GM19328 (cell line): Measurements from ENCODE around the gene STYK1.
"Not testable (repeated sequence)": the region's sequence is repeated elsewhere in the genome, so short reads cannot be mapped to it uniquely, and the experiment has no call there.

Experiments
- ATAC-seq: cut with Tn5 transposase; IDR thresholded peaks from one replicate; pipeline ENCODE4 v1.9.1; 2021; ENCODE audit warnings: mild to moderate bottlenecking, moderate library complexity; ENCODE audit not compliant: unreplicated experiment

The STYK1 gene

DNA sequence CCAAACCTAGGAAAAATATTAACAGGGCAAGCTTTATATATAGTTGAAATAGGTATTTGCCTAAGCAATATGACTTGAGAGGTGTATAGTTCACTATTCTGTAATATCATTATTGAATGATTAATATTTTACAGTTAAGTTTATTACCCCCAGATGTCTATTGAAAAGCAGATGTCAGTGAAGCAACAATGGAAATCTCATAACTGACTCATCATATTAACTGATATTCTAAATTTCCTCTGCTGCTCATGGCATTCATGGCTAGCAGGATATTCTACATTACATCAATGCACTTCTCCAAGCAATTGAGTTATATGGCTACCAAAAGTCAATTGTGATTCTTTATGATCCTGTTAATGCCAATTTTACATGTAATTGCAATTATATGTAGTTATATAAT is 50.7 kb downstream of the STYK1 start:
- ATAC-seq: no peak

DNA sequence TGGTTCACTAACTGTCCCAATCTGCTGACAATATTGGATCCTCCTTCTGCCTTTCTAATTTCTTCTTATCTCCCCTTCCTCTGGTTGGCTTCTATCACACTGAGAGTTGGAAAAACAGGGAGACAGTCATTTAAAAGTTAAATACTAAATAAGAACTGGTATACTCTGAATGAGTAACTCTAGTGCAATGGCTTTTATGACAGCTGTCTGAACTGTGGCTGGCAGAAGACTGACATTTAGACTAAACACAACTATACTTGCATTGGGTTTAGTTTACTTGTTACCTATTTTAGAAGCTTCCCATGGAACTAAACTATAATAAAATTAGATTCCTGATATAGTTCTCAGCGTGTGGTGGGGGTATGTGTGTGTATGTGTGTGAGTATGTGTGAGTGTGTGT is 52.6 kb downstream of the STYK1 start:
- no peak for ATAC-seq

DNA sequence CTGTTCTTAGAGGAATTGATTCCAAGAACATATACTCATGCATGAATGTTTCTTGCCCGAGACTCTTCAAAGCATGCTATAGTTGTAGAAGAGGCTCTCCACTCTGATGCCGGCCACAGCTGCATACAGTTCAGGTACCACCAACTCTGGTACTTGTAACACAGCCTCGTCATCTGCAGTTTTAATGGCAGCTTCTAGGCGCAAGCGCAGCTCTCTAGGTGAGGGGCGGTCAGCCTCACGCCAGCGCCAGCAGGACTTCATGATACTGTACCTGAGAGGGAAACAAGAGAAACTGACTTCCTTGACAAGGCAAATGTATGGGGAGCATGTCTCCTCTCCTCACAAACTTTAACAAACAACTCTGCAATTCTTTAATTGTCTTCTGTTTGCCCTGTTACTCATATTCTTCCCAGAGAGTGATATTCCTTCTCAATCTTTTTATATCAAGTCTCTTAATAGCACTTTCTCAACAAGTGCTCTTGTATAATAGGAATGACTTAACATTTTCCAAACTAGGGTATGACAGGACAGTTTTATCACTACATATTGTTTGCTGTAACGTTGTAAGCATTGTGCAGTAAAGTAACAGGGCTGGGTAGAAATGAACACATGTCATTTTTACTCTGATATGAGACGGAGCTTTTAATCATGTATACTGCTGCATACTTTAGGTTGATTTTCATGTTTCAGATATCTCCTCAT is 53.6 kb downstream of the STYK1 start:
- no peak for ATAC-seq

DNA sequence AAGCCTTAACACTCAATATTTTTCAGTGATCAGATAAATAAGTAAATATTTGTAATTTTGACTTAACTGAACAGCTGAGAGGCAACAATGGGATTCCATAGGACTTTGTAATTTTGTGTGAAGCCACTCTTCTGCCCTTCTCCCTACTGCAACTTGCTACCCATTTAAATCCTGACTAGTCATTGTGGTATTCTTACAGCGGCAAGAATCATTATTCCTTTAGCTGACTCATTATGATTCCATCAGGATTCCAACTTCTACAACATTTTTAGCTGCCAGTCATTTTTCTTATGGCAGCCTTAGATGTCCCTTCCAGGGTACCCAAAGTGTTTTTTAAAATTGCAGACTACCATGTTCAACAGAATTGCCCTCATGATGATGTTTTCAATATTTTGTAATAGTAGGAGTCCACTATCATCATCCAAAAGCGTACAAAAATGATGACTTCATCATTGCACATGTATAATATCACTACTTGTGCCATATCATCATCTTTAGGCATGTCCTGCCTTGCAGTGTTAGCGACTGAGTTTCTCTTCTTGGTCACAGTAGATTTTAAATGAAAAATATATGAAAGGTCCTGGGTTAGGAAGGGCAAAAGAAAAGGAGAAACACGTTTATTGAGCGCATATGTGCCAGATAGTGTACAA is 55.4 kb downstream of the STYK1 start:
- ATAC-seq: no peak

DNA sequence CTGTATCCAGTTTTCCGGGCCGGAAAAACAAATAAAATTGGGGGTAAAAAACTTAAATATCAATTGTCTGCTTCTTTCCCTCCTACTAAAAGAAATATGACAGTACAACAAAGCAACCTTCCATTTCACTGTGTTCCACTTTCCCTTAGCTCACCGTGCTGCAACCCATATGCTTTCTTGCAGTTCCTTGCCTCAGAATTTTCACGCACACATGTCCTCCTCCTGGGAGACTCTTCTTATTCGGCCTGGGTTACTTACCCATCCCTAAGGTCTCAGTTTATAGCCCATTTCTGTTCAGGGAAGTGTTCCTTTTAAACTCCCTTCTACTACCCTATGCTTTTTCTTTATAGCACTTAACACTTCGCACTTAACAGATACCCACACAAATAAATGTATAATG is 56.0 kb downstream of the STYK1 start:
- no peak for ATAC-seq

DNA sequence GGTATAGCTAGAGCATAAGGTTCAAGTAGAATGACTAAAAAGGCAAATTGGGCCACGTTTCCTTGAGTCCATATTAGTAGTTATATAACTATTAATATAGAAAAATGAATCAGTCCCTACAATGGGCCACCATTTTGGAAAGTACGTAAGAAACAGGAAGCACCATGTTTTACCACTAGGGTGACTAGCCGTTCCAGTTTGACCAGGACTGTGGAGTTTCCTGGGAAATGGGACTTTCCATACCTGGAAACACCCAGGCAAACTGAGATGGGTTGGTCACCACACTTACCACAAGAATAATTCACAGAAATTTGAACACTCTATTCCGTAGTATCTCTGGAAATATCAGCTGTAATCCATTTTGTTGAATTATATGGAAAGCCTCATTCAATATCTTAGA is 58.3 kb downstream of the STYK1 start:
- ATAC-seq: no peak

DNA sequence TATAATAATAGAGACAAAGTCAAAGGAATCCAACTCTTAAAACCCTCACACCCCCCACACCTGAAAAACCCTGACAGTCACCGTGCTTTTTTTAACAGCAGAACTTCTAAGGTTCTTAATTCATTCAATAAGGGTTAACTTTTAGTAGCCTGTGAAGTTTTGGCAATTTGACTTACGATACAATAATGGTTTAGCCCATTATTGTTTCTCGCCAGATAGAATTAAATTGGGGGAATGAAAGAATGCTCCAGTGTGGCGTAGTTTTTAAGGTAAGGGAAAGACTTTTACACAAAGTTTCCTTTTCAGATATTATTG is 59.8 kb downstream of the STYK1 start:
- no peak for ATAC-seq

DNA sequence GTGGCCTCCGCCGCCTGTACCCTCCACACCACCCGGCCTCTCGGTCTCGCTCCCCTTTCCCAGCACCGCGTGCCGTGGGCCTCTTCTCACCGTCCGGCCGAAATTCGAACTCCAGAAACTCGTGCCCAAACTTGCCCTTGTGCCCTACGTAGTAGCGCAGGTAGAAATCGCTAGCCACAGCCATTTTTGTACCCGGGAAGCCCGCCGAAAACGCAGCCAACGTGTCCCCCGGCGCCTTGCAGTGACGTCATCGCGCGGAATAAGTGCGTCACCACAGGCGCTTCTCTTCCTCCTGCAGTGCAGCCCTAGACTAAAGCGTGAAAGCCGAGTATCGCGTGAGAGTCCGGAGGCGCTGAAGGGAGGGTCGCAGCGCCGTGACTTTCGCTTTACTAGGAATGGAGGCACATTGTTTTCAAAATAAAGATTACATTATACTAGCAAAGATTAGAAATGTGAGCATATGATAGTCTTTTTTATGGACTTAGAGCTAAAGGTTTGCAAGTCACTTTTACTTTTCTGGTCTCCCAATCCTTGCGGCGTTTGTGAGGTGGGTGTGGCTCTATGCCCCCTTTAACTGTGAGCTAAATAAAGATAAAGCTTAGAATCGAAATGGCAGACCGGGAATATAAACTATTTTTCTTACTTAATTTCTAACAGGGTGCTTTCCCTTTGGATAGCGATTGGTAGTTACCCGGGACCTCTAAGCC is 60.4 kb downstream of the STYK1 start, which contains the start of gene MAGOHB:
Gene MAGOHB, minus strand, starts transcription at position 261 of the 707 bp plus-strand sequence. Its CDS starts 77 bp downstream, at position 184.
- peak; percentile 95 for ATAC-seq

DNA sequence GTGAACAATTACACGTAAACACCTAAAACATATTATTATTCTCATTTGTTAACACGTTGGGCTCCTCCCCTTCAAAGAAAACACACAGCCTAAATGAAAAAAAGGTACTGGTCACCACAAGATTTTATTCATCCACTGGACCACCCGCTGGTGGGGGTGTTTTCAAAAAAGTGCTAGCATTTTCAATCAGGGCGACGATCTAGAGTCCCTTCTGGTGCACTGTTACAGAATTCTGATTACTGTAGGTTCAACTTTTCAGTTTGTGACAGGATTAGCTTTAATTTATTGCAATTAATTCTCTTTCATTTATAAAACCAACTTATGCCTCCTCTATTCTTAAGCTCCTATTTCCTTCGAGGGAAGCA is 60.9 kb downstream of the STYK1 start:
- ATAC-seq: no peak

DNA sequence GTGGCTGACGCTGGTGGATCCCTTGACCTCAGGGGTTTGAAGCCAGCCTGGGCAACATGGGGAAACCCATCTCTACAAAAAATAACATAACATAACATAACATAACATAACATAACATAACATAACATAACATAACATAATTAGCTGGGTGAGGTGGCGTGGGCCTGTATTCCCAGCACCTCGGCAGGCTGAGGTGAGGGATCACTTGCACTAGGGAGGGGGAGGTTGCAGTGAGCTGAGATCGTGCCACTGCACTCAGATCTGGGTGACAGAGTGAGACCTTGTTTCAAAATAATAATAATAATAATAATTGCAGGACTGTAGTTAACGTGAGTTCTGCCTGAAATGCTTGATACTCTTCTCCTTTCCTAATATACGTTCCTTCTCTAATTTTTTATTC is 61.7 kb downstream of the STYK1 start:
- no peak for ATAC-seq

DNA sequence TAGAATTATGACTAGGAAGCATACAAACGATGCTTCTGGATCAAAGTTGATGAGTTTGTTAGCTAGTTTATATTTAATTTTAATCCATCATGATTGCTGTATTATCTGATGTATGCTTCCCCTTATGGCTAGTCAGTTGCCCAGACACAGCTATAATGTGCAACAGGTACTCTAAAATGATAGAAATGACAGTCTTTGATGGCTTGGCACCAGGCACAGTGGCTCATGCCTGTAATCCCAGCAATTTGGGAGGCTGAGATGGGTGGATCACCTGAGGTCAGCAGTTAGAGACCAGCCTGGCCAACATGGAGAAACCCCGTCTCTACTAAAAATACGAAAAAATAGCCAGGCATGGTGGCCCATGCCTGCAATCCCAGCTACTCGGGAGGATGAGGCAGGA is 62.6 kb downstream of the STYK1 start:
- ATAC-seq: not testable (repeated sequence)

DNA sequence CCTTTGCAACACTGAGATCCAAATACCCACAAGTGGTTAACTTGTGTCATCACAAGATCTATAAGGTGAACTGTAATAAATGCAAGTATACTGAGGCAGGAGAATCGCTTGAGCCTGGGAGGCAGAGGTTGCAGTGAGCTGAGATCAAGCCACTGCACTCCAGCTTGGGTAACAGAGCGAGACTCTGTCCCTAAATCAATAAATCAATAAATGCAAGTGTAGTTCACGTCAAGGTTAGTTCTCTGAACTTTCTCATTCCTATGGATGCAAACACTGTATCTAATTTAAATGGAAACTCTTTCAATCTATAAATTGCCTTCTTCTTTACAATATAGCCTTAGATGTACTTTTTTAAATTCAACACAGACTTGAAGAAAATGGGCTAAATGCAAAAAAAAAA is 63.7 kb downstream of the STYK1 start:
- ATAC-seq: no peak

DNA sequence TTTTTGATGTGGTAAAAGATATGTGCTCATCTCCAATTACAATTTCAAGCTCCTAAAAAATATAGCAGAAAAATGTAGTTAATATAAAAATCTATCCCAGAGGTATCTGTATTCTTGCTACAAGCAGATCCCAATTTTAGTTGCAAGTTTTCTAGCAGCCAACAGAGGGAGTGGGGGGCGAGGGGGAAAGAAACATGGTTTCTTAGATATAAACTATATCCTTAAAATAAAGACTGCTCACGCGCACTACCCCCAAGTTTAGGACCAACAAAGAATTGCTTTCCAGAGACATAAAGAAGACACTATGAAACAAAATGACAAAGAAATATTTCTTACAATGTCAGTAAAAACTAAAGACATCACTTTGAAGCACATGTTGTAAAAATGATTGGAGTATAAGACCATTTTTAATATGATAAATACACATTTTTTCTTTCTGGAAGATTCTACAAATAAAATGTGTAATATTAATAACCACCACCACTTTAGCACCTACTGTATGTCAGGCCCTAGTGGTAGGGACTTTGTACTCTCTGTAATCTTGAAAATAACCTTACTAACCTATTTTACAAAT is 65.9 kb downstream of the STYK1 start:
- no peak for ATAC-seq

DNA sequence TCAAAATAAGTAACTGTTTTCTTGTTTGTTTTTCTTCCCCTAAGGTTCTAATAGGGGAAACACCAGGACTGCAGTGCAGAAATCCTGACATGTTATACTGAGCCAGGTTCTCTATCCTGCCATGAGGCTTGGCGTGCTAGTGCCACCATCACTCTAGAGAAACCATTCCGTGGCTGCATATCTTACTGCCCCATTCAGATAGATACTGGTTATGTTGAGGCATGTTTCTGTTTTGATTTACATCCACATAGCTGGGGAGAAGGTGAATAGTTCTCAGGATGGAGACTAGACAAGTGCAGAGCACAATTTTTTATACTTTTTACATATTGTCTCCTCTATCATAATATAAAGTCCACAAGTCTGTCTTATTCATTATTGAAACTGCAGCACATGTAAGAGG is 72.0 kb downstream of the STYK1 start:
- ATAC-seq: no peak

DNA sequence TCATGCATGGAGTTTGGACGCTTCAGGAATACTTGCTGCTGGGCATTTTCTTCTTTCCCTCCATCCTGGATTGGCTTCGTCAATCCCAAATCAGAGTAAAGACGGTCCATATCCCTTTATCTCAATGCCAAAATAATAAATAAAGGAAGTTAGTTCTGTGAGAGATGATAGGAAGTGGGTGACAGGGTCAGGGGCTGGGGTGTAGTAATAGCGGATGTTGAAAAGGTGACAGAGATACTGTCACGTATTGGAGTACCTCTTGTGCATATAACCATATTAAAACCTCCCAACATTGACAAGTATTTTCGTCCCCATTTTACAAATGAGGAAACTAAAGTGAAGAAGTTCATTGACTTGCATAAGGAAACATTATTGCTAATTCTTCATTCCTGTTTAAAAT is 72.9 kb downstream of the STYK1 start:
- ATAC-seq: no peak

DNA sequence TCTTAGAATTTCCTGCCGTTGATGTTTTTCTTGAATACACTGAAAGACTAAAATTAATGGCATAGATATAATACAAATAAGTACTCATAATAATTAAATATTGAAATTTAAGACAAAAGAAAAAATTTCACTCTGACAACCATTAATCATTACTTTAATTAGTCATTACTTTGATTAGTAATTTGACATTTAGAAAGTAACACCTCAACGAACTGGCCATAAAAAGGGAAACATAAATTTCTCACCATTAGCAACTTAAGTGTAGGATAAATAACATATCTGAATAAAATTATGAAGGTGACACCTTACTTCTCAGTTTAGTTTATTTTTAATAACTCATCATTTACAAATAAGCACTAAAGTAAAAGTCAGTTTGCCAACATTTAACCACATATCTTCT is 78.0 kb downstream of the STYK1 start:
- no peak for ATAC-seq

DNA sequence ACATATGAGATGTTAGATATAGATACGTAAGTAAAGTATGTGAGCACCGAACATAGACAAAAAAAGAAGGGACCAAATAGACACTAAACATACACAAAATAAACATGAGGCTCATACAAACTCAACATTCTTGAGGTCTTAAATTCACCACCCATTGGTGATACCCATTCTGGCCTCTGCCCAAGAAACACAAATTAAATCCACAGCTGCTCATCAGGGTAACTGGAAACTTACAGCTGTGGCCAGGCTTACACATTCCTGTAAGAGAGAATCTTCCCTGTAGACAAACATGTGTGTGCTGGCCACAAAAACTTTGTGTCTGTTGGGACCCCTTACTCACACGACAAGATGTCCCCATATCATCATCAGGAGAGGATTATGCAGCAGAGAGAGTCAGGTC is 82.9 kb downstream of the STYK1 start:
- no peak for ATAC-seq

DNA sequence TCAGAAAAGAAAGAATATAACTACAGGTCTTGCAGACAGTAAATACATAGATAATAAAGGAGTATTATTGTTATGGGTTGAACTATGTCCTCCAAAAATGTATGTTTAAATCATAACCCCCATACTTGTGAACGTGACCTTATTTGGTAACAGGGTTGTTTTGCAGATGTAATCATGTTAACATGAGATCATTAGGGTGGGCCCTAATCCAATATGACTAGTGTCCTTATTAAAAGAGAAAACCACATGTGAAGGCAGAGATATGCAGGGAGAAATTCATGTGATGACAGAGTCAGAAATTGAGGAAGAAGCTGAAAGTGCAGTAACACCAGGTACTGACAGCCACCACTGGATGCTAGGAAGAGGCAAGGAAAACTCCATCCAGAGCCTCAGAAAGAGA is 89.4 kb downstream of the STYK1 start:
- no peak for ATAC-seq

DNA sequence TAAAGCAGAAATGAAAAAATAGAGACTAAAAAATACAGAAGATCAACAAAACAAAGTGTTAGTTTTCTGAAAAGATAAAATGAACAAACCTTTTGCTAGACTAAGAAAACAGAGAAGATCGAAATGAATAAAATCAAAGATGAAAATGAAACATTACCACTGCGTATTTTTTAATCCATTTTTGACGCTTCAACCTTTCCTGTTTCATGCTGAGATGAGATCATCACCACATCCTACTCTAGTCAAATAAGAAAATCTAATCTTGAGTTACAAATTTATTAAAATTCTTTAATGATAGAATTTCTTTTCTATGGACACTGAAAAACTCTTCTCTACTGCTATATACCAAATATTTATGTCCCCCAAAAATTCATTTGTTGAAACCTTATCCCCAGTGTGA is 91.1 kb downstream of the STYK1 start:
- ATAC-seq: no peak

DNA sequence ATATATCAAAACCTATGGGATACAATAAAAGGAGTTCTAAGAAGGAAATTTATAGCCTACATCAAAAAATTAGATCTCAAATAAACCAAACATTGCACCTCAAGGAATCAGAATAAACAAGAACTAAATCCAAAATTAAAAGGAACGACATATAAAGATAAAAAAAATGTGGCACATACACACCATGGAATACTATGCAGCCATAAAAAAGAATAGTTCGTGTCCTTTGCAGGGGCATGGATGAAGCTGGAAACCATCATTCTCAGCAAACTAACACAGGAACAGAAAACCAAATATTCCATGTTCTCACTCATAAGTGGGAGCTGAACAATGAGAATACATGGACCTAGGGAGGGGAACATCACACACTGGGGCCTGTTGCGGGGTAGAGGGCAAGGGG is 91.7 kb downstream of the STYK1 start:
- not testable (repeated sequence) for ATAC-seq

DNA sequence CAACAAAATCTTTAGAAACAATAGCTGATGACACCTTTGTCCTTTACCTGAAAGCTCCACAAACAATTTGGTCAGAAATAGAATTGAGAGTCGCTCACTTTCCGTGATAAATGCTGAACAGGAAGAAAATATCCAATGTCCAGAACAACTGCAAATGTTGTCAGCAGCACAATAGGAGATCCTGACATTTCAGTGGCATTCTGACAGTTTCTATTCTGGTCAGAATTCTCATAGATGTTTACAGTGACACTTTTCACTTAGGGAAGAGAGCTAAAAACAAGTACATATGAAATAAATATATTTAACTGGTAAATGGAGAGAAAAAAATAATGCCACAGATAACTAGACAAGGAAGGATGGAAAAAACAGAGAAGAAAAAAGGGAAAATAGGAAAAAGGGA is 99.5 kb downstream of the STYK1 start:
- no peak for ATAC-seq

DNA sequence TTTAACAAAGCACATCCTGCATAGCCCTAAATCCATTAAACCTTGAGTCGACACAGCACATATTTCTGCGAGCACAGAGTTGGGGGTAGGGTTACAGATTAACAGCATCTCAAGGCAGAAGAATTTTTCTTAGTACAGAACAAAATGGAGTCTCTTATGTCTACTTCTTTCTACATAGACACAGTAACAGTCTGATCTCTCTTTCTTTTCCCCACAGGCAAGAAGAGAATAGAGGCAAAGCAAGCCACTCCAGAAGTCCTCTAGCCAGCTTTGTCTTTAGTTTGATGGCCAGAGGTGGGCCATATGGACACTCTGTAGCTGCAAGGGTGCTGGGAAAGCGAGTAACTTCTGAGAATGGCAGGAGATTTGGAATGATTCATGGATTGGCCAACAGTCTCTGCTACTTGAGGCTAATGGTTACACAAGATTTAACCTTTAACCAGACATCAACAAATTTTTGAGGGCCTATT is 101.8 kb downstream of the STYK1 start:
- not testable (repeated sequence) for ATAC-seq
